ENCODE results near the gene IFT43.
A peak's percentile ranks its signal among the peaks of the same experiment; 100 is the strongest.

IFT43 gene

GRCh38 chr14:76115010-76115422 lies 129.5 kb downstream of the IFT43 start:
- no peak for DNase-seq

- no peak for DNase-seq
Observed at GRCh38 chr14:76117789-76118484, 132.4 kb downstream of the IFT43 start.

- DNase-seq = no peak
Observed at GRCh38 chr14:76118594-76118993, 133.0 kb downstream of the IFT43 start.

DNA sequence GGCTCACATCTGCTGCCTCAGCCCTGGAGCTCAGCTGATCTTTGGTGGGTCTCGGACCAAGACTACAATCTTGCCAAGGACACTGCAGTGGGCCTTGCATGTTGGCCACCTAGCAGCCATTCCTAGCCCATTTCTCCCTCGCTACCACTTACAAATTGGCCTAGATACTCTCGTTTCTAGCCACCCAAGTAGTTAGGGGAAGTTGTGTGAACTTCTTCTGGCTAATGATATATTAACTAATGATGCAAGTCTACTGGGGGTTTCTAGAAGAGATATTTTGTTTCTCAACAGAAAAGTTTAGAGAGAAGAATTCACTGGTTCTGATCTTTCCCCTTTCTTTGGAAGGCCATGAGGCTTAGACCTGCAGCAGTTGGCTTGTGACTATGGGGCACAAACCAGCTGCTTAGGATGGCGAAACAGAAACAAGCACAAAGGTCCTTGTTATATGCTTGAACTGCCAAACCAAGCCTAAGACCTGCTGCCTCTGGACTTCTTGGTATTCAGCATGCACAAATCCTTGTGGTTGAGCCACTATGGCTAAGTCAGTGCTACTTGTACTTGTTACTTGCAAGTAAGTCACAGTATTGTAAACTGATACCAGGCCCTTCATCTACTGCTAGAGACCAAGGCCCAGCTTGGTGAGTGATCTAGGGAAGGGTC lies 135.7 kb downstream of the IFT43 start:
- no peak for DNase-seq

GRCh38 chr14:76123426-76124225 lies 138.1 kb downstream of the IFT43 start:
- DNase-seq = no peak

- no peak for DNase-seq
Observed at GRCh38 chr14:76125511-76125910, 139.9 kb downstream of the IFT43 start.

DNA sequence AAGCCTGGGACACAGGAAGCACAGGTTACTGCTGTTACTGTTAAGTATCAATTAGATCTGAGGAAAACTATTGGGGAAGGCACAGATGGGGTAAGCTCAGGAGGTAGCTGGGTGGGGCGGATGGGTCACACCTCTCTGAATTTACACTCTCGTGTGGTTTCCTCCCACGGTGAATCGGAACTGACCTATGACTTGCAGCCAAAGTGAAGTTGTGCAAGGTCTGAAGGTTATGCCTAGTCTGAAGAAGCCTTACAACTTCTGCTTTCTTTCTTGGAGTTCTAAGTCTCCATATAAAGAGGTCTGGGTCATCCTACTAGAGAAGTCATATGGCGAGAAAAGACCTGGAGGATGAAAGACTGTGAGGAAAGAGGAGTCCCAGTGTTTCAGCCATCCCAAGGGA lies 140.5 kb downstream of the IFT43 start:
- DNase-seq = no peak

GRCh38 chr14:76129851-76130576 lies 144.5 kb downstream of the IFT43 start:
- DNase-seq = no peak

- DNase-seq = no peak
Observed at GRCh38 chr14:76131071-76131965, 145.8 kb downstream of the IFT43 start.

- DNase-seq = peak; percentile 18
Observed at GRCh38 chr14:76133103-76133502, 147.5 kb downstream of the IFT43 start.

Data from fibroblast of skin of right quadriceps (primary cell).